Neural progenitor cell (in vitro differentiated cells): ENCODE measurements around the gene POLR3G. TPM values are rescaled to one million over a fixed set of nuclear protein-coding genes. Genes with fewer than 3 reads are reported as not detected.

ENCODE experiments used
- DNase-seq: peaks from one replicate; pipeline ENCODE4 v3.0.0-alpha.2; 2016; ENCODE audit warnings: low spot score
- H2AFZ ChIP-seq: fragments of 200-600 bp; sonication (generic); replicated peaks from 2 replicates; pipeline ENCODE4 v1.6.1; 2016; ENCODE audit warnings: antibody characterized with exemption
- H3F3A ChIP-seq: fragments of 200-600 bp; sonication (generic); 2 replicates; pipeline ENCODE4 v1.6.1; 2016; ENCODE audit warnings: antibody characterized with exemption, low read depth
- H3K27ac ChIP-seq: fragments of 200-600 bp; sonication (generic); 2 replicates; pipeline ENCODE4 v1.5.1; 2016; ENCODE audit warnings: mild to moderate bottlenecking
- H3K27me3 ChIP-seq: fragments of 200-600 bp; sonication (generic); 2 replicates; pipeline ENCODE4 v1.6.1; 2016; ENCODE audit warnings: mild to moderate bottlenecking, moderate library complexity
- H3K36me3 ChIP-seq: fragments of 200-600 bp; sonication (generic); 2 replicates; pipeline ENCODE4 v1.5.1; 2016
- H3K4me1 ChIP-seq: fragments of 200-600 bp; sonication (generic); 2 replicates; pipeline ENCODE4 v1.6.1; 2016; ENCODE audit warnings: mixed run types
- H3K4me2 ChIP-seq: fragments of 200-600 bp; sonication (generic); 2 replicates; pipeline ENCODE4 v1.6.1; 2016
- H3K4me3 ChIP-seq: fragments of 200-600 bp; sonication (generic); 2 replicates; pipeline ENCODE4 v1.5.1; 2016
- H3K79me2 ChIP-seq: fragments of 200-600 bp; sonication (generic); 2 replicates; pipeline ENCODE4 v1.6.1; 2016; ENCODE audit warnings: low read depth
- H3K9ac ChIP-seq: fragments of 200-600 bp; sonication (generic); 2 replicates; pipeline ENCODE4 v1.6.1; 2016
- H3K9me3 ChIP-seq: fragments of 200-600 bp; sonication (generic); 2 replicates; pipeline ENCODE4 v1.5.1; 2016; ENCODE audit warnings: low read depth
- H4K20me1 ChIP-seq: fragments of 200-600 bp; sonication (generic); 2 replicates; pipeline ENCODE4 v1.6.1; 2016; ENCODE audit warnings: low read depth
- H3K27ac Mint-ChIP-seq: 3 replicates; pipeline ENCODE4 v1.8.0; 2021; ENCODE audit warnings: mixed read lengths
- H3K27me3 Mint-ChIP-seq: 2 replicates; pipeline ENCODE4 v1.8.0; 2022; ENCODE audit warnings: low read depth, mild to moderate bottlenecking, inconsistent platforms, moderate library complexity, mixed read lengths; ENCODE audit not compliant: insufficient read depth
- H3K36me3 Mint-ChIP-seq: 3 replicates; pipeline ENCODE4 v1.8.0; 2021; ENCODE audit warnings: mixed read lengths
- H3K4me1 Mint-ChIP-seq: 3 replicates; pipeline ENCODE4 v1.8.0; 2021; ENCODE audit warnings: mixed read lengths
- H3K4me3 Mint-ChIP-seq: 3 replicates; pipeline ENCODE4 v1.8.0; 2021; ENCODE audit warnings: mild to moderate bottlenecking, moderate library complexity, mixed read lengths
- H3K9me3 Mint-ChIP-seq: 3 replicates; pipeline ENCODE4 v1.8.0; 2020; ENCODE audit warnings: mixed read lengths
- EZH2 ChIP-seq: fragments of 200-600 bp; sonication (generic); IDR thresholded peaks from 2 replicates; pipeline ENCODE4 v1.6.1; 2017; ENCODE audit warnings: antibody characterized with exemption, mild to moderate bottlenecking, moderate library complexity
- EZH2phosphoT487 ChIP-seq: fragments of 200-600 bp; sonication (generic); IDR thresholded peaks from 2 replicates; pipeline ENCODE4 v1.6.1; 2017; ENCODE audit warnings: antibody characterized with exemption
- total RNA-seq: library from RNA; depleted of rRNA; stranded (reverse); fragments of >200 nt; gene quantifications from 2 replicates; pipeline ENCODE4 v1.2.3, GENCODE V29; 2015; ENCODE audit warnings: low replicate concordance
- TF ChIP-seq, protein P1 (sequence below): fragments of 200-600 bp; sonication (generic); IDR thresholded peaks from 2 replicates; pipeline ENCODE4 v1.5.1; 2017; ENCODE audit warnings: antibody characterized with exemption, mild to moderate bottlenecking

Gene POLR3G
- total RNA-seq, 1 donor from 2014 or later = 8.4 TPM

DNA sequence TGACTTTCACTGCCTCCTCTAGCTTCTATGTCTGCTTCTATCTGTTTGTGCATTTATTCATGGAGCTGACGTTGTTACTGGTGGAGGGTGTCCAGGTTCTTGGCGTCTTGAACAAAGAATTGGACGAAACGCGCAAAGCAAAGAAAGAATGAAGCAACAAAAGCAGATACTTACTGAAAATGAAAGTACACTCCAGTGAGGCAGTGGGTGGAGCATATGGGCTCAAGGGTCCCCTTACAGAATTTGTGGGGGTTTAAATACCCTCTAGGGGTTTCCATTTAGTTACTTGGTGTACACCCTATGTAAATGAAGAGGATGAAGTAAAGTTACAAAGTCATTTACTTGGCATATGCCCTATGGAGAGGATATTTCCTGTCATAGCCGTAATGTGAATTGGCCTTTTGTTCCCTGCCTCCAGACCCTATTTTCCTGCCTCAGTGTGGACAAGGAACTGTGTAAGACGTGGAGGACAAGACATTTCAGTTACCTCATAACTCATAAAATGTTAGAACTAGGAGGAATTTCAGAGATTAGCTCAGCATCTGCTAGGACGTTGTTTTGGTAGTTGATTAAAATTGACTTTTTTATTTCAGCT, 3.1 kb downstream of the POLR3G start:
- DNase-seq = no peak
- no peak overlapping the region for H3K4me2 ChIP-seq
- H4K20me1 ChIP-seq = peaks cover 3% of the 10 kb centered on the region
- Mint-ChIP-seq H3K9me3 (no peaks in the 10 kb centered on the region), H3K4me1 (peaks cover 33% of the 10 kb centered on the region), H3K36me3 (peaks cover 1% of the 10 kb centered on the region), H3K4me3 (no peak overlapping the region), H3K27me3 (peaks cover 12% of the 10 kb centered on the region), H3K27ac (no peak overlapping the region)
- no peak overlapping the region for H2AFZ ChIP-seq
- no peaks in the 10 kb centered on the region for H3K36me3 ChIP-seq
- H3K27me3 ChIP-seq = peaks cover 26% of the 10 kb centered on the region
- H3K9me3 ChIP-seq = no peaks in the 10 kb centered on the region
- H3K79me2 ChIP-seq = no peaks in the 10 kb centered on the region
- peaks cover 21% of the 10 kb centered on the region for H3K4me1 ChIP-seq
- TF ChIP-seq EZH2phosphoT487 (no peak), EZH2 (no peak)
- TF ChIP-seq, protein P1, sequence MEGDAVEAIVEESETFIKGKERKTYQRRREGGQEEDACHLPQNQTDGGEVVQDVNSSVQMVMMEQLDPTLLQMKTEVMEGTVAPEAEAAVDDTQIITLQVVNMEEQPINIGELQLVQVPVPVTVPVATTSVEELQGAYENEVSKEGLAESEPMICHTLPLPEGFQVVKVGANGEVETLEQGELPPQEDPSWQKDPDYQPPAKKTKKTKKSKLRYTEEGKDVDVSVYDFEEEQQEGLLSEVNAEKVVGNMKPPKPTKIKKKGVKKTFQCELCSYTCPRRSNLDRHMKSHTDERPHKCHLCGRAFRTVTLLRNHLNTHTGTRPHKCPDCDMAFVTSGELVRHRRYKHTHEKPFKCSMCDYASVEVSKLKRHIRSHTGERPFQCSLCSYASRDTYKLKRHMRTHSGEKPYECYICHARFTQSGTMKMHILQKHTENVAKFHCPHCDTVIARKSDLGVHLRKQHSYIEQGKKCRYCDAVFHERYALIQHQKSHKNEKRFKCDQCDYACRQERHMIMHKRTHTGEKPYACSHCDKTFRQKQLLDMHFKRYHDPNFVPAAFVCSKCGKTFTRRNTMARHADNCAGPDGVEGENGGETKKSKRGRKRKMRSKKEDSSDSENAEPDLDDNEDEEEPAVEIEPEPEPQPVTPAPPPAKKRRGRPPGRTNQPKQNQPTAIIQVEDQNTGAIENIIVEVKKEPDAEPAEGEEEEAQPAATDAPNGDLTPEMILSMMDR = no peak
- H3K27ac ChIP-seq = no peak overlapping the region
- H3K4me3 ChIP-seq = no peak overlapping the region
- no peak overlapping the region for H3K9ac ChIP-seq
- H3F3A ChIP-seq = peaks cover 45% of the 10 kb centered on the region

DNA sequence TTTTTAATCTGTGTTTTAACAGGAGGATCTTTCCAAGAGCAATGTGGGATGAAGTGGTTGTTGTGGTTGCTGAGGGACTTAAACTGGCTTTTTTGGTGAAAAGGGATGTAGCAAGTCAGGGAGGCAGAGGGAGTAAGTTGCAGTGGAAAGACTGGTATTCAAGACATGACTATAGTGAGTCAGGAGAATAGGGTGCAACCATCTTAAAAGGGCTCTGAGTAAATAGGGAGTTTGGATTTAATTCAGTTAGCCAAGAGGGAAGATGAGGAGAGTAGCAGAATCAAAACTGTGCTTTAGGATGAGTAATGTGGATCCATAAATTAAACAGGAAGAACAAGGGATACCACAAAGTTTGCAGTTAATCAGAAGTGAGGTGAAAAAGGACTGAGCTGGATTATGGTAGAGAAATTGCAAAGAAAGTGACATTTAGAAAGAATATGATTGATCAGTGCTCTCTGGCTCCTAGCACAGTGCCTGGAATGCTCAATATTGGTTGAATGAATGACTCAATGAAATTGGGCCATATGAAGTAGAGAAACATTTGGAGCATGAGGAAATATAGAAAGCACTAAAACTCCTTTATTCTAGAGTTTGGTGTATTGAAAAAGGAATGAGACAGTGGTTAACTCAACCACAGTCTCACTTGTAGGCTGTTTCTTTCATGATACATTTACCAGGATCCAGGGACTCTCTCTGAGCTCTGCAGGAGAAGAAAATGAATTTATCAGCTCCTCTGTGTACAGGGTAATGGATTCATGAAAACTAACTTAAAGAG, 5.1 kb downstream of the POLR3G start:
- no peak for DNase-seq
- Mint-ChIP-seq H3K9me3 (no peaks in the 10 kb centered on the region), H3K27ac (no peak overlapping the region), H3K4me1 (peaks cover 29% of the 10 kb centered on the region), H3K27me3 (peaks cover 10% of the 10 kb centered on the region), H3K4me3 (no peak overlapping the region), H3K36me3 (peaks cover 5% of the 10 kb centered on the region)
- Histone ChIP-seq H4K20me1 (no peaks in the 10 kb centered on the region), H3K4me2 (no peak overlapping the region), H3K4me1 (peaks cover 15% of the 10 kb centered on the region), H3K9ac (no peak overlapping the region), H2AFZ (no peak overlapping the region), H3K27ac (no peak overlapping the region), H3K79me2 (no peaks in the 10 kb centered on the region), H3K4me3 (no peak overlapping the region), H3K36me3 (no peaks in the 10 kb centered on the region), H3F3A (peaks cover 34% of the 10 kb centered on the region), H3K27me3 (peaks cover 16% of the 10 kb centered on the region), H3K9me3 (no peaks in the 10 kb centered on the region)
- TF ChIP-seq, protein P1 = no peak
- TF ChIP-seq EZH2 (no peak), EZH2phosphoT487 (no peak)

- H3K27ac Mint-ChIP-seq = no peak overlapping the region
- no peaks in the 10 kb centered on the region for H3K9me3 Mint-ChIP-seq
- no peak overlapping the region for H2AFZ ChIP-seq
- H3K4me3 Mint-ChIP-seq = no peak overlapping the region
- H4K20me1 ChIP-seq = no peaks in the 10 kb centered on the region
- DNase-seq = no peak
- H3K4me1 Mint-ChIP-seq = peaks cover 21% of the 10 kb centered on the region
- H3K27me3 Mint-ChIP-seq = peaks cover 5% of the 10 kb centered on the region
- peaks cover 15% of the 10 kb centered on the region for H3K4me1 ChIP-seq
- no peaks in the 10 kb centered on the region for H3K9me3 ChIP-seq
- H3K9ac ChIP-seq = no peak overlapping the region
- no peak for TF ChIP-seq EZH2phosphoT487
- TF ChIP-seq, protein P1 = no peak
- TF ChIP-seq EZH2 = no peak
- no peak overlapping the region for H3K27ac ChIP-seq
- peaks cover 25% of the 10 kb centered on the region for H3F3A ChIP-seq
- H3K36me3 ChIP-seq = no peaks in the 10 kb centered on the region
- no peaks in the 10 kb centered on the region for H3K79me2 ChIP-seq
- peaks cover 7% of the 10 kb centered on the region for H3K27me3 ChIP-seq
- no peak overlapping the region for H3K4me3 ChIP-seq
- no peak overlapping the region for H3K4me2 ChIP-seq
- peaks cover 4% of the 10 kb centered on the region for H3K36me3 Mint-ChIP-seq
These were observed 6.0 kb downstream of the POLR3G start for GRCh38 chr5:90480699-90481098.
